ENCODE data around the gene GREB1L.

DNA sequence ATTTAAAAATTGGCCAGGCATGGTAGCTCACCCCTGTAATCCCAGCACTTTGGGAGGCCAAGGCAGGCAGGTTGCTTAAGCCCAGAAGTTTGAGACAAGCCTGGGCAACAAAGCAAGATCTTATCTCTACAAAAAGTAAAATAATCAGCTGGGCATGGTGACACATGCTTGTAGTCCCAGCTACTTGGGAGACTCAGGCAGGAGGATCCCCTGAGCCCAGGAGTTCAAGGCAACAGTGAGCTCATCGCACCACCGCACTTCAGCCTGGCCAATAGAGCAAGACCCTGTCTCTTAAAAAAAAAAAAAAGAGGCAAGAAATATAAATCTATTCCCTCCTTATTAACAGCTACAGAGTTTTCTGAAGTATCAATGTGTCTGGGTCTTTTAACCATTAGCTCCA lies 306.6 kb downstream of the GREB1L start:
- TF ChIP-seq, protein P1, sequence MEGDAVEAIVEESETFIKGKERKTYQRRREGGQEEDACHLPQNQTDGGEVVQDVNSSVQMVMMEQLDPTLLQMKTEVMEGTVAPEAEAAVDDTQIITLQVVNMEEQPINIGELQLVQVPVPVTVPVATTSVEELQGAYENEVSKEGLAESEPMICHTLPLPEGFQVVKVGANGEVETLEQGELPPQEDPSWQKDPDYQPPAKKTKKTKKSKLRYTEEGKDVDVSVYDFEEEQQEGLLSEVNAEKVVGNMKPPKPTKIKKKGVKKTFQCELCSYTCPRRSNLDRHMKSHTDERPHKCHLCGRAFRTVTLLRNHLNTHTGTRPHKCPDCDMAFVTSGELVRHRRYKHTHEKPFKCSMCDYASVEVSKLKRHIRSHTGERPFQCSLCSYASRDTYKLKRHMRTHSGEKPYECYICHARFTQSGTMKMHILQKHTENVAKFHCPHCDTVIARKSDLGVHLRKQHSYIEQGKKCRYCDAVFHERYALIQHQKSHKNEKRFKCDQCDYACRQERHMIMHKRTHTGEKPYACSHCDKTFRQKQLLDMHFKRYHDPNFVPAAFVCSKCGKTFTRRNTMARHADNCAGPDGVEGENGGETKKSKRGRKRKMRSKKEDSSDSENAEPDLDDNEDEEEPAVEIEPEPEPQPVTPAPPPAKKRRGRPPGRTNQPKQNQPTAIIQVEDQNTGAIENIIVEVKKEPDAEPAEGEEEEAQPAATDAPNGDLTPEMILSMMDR (IDR thresholded peaks at IDR 0.05), result no peak
- no peak for TF ChIP-seq EZH2 (IDR thresholded peaks at IDR 0.05; ENCODE audit: borderline replicate concordance, insufficient read depth, low read depth, low read length, poor library complexity, severe bottlenecking)

Data from B cell (primary cell).